DLD1 (cell line): Measurements from ENCODE around the gene SLC6A6.

Source experiments
- in situ Hi-C: cut with HindIII; loops from 2 replicates; pipeline ENCODE4 v1.10.0; 2017; ENCODE audit warnings: low sequenced_read_pairs

Gene SLC6A6

DNA sequence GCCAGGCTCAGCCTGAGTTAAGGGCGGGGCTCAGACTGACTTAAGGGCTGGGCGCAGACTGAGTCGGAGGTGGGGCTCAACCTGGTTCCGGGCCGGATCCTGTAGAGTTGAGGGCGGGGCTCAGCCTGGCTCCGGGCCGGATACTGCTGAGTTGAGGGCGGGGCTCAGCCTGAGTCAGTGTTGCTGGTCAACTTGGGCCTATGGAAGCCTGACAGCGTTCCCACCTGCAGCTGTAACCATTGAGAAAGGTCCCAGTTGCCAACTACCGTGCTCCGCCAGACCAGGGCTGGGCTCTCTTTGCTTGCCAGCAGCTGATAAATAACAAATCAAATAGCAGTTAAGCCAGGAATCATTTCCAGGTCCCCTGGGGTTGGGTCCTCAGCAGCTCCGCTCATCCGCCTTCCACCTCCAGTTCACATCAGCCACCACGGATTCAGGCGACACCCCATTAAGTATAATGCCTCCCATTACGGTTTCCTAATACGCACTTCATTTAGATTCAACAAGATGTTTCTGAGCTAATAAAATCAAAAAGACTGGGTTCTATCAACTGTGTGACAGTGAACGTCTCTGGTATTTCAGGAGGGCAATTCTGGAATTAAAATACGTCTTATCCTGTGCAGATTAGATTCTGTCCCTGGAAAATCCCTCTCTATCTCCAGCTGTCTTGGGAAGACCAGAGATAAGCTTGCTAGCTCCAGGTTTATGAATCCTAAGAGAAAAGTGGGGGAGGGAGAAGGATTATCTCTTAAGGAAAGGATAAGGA lies 130.5 kb downstream of the SLC6A6 start:
- in situ Hi-C loops, result no loop called here

DNA sequence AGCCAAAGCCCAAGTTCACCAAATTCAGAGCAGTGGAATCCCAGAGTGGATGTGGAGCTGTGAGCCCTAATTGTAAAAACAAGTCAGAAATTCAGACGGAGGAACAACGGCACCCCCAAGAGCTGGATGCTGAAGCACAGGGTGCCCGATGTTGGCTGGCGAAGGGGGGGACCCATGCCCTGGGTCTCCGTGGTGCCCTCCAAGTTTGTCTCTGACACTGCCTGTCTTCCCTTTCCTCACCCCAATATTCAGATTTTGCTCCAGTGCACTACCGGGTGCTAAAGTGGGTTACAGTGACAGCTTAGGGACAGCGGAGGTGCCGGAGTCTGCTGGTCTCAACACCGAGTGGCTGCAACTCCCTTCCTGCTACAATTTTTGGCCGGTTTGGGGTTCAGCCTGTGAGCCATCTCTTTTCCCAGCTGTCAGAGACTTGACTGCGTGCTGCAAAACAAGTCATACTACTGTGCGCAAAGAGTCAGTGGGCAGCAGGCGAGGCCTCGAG lies 131.1 kb downstream of the SLC6A6 start:
- in situ Hi-C loops, result no loop called here

- in situ Hi-C loops, result no loop called here
These were observed 132.2 kb downstream of the SLC6A6 start for GRCh38 chr3:14534516-14535191.

DNA sequence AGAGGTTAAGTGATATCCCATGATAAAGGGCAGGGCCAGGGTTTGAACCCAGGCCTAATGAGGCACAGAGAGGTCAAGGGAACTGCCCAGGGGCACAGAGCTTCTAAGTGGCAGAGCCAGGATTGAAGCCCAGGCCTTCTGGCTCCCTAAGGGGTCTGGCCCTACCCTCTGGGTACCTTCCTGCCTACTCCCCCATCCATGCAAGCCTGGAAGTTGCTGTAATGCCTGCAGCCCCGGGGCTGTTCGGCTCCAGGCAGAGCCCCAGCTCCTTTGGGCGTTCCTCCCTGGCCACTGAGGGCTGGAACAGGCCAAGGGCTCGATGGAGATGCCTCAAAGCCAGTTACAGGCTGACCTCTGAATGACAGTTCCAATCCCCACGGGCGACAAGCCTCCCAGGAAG lies 133.2 kb downstream of the SLC6A6 start:
- in situ Hi-C loops, result no loop called here

DNA sequence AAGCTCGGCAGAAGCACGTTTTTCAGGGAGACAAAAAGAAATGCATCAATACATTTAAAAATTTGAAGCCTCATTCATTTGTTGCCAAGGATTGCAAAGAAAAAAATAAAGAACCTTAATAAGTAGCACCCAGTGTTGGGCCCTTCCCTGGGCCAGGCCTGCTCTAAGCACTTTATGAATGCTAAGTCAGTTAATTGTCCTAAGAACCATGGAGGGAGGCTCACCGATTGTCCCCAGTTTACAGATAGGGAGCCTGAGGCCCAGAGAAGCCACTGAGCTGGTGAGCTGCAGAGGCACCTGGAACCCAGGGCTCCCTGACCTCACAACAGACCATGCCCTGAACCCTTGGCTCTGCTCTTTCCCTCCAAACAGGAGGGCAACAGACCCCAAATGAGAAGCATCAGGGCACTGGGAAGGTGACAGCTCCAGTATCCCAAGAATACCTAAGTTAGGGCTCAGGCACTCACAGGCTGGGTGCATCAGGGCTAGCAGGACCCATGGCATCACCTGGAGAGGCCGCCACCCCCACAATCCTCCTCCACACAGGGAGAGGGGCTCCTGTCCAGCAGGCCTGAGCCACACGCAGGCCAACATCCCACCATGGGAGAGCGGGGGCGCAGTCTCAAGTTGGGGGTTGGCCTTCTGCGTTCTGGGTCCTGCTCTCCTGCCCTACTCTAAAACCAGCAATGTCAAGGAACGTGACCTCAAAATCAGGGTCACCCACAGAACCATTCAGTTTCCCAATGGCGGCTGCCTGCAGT lies 133.8 kb downstream of the SLC6A6 start:
- in situ Hi-C loops, result no loop called here

DNA sequence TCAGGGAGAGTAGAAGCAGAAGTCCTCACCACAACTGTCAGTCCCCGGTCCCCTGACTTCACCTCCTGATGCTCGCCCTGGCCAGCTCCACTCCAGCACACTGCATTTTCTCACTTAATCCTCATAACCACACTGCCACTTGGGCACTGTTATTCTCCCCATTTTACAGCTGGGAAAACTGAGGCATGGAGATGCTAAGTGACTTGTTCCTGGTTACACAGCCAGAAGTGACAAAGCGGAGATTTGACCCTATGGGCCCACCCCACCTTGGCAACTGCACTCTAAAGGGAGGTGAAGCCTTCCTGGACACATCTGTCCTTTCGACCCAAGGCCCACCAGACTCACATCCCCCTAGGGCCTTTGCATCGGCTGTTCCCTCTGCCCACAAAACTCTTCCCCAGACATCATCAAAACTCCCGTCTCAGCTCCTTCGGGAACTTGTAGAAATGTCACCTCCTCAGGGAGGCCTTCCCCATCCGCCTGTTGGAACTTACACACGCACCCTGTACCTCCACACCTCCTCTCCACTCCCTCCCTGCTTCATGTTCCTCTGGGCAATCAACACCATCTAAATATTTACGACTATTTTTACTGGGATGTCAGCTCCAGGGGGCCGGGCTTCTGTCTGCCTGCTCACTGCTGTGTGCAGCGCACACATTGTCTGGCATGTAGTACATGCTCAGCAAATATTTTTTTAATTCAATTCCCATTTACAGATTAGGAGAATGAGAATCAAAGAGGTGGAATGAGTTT lies 134.6 kb downstream of the SLC6A6 start:
- in situ Hi-C loops, result no loop called here

DNA sequence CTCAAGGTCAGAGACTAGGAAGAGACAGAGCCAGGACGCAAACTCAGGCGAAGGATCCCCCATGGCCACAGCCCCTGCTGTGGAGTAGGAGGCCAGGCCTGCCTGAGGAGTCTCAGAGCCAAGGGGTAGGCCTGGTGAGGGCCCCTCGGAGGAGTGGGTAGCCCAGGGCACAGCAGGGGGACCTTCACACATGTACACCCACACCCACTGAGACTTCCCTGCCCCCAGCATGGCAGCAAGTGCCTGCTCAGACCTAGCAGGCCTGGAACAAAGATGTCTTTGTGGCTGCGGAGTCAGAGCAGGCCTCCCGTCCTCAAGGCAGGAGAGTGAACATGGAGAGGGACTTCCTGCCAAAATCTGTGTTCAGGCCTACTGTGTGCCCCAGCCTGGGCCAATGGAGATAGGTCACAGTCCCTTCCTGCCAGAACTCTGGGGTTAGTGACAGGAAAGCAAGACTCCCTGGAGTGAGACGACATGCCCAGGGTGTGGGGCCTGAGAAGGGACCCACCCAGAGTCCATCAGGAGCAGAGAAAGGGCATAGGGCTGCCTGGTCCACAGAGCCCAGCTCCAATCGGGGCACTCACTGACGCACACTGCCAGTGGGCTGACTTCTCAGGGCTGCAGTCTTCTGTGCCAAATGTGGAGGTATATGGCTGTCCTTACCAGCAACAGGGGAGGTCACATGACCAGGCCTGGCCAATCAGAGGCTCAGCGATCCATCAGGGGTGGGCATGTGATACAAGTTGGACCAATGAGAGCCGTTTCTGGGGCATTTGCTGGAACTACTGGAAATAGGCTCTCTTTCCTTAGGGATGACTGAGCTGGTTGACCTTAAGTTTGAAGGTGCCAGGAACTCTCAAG lies 135.4 kb downstream of the SLC6A6 start:
- in situ Hi-C loops, result no loop called here

GRCh38 chr3:14538451-14539088 lies 136.2 kb downstream of the SLC6A6 start:
- in situ Hi-C loops, result no loop called here
